ENCODE results near the gene ALOX12B.
"Not testable (repeated sequence)": the region's sequence is repeated elsewhere in the genome, so short reads cannot be mapped to it uniquely, and the experiment has no call there.

ALOX12B gene

DNA sequence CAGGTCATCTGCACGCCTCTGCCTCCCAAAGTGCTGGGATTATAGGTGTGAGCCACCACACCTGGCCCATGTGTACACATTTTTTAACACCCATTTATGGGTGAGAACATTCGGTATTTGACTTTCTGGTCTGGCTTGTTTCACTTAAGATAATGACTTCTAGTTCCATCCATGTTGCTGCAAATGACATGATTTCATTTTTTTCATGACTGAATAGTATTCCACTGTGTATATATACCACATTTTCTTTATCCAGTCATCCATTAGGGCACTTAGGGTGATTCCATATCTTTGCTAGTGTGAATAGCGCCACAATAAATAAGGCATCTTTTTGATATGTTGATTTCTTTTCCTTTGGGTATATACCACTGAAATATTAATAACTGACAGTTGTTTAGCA, 5.6 kb downstream of the ALOX12B start:
- DNase-seq = no peak

DNA sequence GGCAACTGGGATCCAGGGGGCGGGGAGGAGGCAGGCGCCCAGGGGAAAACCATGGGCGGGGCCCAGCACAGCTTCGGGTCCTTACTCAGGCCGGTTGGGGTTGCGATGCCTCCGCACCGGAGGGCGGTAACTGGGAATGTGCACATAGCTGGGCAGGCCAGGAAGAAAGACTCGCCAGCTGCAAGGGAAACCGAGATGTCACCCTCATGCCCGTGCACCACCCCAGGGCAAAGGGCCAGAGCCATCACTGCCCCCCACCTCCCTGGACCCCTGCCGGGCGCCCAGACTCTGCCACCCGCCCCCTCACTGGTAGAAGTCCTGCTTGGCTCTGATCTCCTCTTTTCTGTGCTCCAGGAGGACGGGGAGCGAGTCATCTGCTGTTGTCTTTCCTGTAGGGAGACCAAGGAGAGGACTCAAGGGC, 6.7 kb downstream of the ALOX12B start:
- no peak for DNase-seq

DNA sequence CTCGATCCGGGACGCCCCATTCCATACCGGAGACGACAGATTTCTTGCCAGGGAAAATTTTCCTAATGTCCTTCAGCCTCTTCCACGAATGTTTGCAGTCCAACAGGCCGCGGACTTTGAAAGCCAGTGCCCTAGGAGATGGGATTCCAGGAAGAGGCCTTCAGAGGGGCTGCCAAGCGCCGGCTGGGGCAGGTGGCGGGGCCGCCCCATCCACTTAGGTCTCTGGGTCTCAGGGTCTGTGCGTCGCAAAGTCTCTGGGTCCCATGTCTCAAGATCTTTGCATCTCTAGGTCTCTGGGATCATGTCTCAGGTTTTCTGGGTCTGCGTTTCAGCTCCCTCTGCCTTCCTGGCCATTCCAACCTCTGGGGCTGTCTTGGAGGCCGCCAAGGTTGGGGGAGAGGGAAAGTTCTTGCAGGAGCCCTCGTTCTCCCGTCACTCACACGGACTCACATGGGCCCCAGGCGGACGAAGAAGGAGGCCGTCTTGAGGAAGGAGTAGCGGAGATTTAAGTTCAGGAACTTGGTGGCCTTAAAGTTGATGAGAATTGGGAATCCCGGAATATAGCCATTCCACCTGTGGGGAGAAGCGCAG, 7.2 kb downstream of the ALOX12B start:
- DNase-seq = no peak

DNA sequence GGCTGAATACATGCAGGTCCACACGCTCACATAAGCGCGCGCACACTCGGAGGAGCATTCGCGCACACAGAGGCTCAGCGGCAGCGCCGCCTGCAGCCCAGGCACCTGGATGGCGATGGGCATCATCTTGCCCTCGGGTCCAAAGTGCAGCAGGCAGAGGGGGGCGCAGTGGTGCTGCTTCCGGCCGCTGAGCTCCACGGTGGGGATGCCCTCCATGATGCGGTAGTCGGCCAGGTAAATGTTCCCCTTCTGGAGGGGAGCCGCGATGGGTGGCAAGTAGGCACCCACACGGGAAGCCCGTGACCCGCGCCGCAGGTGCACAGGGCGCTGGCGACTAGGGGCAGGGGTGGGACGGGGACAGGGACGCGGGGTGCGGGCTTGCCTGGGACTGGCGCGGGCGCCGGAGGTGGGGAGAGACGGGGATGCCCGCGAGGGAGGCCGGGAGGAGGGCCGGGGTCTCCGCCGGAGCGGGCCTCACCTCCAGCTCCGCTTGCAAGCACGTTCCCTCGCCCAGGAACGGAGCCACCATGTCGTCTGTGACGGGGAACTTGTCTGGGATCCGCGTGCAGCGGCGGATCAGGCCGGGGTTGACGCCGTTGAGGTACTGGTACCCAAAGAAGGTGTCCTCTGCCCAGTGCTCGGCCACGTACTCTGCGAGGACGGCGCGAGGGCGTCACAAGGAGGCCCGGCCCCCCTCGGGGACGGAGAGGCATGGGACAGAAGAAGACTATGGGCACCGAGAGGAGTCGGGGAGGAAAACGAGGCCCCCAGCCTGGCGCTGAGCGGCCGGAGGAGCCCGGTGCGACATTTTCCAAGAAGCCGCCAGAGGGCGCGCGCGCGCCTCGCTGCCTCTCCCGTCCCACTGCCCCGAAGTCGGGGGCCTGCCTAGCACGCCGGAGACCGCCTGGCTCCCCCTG, 8.0 kb downstream of the ALOX12B start:
- DNase-seq = peak; percentile 80

DNA sequence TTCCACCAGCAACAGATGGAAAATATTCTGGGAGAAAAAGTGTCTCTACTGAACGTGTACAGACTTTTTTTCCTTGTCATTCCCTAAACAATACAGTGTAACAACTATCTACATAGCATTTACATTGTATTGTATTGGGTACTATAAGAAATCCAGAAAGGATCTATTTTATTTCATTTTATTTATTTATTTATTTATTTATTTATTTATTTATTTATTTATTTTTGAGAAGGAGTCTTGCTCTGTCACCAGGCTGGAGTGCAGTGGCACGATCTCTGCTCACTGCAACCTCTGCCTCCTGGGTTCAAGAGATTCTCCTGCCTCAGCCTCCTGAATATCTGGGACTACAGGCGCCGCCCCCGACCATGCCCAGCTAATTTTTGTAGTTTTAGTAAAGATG, 9.6 kb downstream of the ALOX12B start:
- not testable (repeated sequence) for DNase-seq

DNA sequence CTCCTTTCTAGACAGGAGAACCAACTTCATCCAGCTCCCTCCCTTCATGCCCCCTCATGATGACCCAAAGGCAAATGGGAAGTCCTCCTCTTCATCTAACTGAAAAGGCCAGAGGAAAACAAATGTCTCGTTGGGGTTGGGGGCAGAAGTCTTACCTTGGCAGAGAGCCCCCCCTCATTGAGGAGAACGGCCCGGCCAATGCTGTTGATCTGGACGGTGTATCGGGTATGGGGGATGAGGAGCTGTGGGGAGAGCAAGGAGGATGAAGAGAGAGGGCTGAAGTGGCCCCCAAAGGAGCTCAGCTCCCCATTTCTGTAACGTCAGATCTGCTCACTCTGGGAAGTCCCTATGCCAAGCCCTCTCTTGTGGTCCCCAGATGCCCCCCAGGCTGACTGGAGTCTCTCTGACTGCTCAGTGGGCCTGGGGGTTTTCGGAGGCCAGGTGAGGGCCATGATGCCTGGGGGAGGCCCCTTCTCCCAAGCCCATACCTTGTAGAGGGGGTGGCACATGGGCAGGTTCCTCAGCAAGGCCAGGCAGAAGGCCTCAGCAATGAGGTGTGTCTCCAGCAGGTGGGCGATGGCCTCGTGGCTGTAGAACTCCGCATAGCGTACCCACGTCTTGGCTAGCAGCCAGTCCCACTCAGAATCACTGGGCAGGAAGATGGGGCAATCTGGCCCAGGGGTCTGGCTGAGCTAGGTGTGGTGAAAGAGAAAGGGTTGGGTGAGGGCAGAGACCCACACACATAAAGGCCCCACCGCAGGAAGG, 10.8 kb downstream of the ALOX12B start:
- DNase-seq = no peak

DNA sequence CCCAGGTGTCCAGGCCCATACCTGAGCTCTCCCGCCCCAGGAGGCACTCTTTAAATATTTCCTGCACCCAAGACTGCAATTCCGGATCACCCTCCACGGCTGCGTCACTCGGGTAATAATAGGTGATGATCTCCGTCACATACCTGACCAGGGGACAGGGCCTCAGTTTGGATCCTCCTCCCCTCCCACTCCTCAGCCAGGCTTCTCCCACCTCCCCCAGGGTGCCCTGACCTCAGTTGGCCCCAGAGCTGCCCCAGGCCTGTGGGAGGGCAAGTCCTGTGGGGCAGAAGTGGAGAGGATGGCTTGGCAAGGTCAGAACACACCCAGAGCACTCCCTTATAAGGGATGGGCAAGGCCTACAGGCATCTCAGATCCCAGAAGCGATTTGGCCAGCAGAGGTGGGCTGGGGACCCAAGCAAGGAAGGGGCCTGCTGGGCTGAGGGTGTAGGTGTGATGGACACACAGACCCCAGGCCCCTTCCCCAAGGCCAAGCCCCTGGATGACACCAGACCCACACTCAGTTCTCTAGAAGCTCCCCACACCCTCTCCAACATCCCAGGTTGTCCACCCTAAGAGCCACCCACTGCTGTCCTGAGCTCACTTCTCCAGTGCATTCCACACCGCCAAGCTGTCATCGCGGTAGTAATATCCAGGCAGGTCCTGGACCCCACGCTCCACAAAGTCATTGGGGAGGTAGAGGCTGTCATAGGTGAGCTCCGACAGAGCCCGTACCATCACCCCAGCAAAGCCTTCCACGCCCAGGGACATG, 11.8 kb downstream of the ALOX12B start:
- DNase-seq = no peak

DNA sequence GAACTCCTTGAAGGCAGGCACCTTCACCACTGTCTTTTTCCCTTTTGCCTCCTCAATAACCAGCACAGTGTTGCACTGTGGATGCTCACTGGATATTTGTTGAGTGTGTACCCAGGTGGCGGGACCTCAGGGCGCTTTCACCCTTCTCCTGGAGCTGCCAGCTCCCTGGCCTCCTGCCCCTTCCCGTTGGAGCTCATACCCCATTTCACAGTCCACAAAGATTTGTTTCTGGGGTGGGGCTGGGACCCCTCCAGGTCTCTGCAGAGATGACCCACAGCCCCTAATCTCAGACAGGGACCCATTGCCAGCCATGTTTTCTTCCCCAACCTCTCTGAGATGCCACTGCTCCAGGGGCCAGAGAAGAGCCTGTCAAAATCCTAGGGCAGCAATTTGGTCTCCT, 12.4 kb downstream of the ALOX12B start:
- DNase-seq = no peak

DNA sequence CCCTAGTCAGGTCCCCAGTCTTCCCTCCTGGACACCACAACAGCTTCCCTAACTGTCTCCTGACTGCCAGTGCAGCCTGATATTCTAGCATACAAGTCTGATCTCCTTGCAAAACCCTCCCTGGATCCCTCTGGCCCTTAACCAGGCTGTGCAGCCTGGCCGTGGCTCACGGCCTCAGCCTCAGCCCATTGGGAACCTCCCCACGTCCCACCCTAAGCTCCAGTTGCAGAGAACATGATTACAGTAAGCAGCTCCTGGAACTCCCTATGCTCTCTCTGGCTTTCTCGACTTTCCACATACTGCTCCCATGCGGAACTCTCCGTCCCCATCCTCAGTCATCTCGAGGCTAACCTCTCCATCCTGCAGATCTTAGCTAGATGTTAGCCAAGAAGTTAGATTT, 13.0 kb downstream of the ALOX12B start:
- no peak for DNase-seq

DNA sequence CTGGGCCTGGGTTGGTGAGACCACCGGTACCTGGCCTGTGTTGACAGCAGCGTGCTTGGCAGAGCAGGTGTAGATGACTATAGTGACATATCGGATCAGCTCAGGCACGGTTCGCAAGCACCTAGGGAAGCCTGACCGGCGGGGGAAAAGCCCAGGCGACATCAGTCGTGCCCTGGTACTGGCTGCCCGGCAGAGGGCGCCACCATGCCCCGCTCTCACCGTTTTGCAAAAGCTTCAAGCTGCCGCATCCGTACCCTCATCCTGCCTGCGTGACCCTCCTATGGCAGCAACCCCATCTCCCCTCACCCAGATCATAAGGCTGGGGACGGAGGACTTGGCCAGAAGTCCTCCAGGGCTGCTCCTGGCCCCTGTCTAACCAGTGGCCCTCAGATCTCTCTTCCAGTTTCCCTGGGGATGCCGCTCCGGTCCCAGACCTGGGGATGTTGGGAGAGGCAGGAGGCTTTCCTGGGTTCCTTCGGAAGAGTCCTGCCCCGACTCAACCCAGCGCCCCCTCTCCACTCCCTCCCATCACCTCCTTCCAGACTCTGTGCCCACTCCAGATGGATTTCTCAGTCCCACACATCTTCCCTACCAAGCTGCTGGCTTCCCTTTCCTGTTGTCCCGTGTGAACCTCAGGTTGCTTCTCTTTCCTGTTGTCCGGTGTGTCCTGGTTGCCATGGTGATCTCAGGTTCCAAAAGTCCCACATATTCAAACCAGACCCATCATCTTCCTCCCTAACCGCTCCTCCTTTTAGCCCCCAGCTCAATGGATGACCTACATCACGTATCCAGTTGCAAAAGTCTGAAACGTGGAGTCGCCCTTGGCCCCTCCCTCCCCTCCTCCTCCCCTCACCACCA, 13.7 kb downstream of the ALOX12B start:
- DNase-seq = peak; percentile 87

DNA sequence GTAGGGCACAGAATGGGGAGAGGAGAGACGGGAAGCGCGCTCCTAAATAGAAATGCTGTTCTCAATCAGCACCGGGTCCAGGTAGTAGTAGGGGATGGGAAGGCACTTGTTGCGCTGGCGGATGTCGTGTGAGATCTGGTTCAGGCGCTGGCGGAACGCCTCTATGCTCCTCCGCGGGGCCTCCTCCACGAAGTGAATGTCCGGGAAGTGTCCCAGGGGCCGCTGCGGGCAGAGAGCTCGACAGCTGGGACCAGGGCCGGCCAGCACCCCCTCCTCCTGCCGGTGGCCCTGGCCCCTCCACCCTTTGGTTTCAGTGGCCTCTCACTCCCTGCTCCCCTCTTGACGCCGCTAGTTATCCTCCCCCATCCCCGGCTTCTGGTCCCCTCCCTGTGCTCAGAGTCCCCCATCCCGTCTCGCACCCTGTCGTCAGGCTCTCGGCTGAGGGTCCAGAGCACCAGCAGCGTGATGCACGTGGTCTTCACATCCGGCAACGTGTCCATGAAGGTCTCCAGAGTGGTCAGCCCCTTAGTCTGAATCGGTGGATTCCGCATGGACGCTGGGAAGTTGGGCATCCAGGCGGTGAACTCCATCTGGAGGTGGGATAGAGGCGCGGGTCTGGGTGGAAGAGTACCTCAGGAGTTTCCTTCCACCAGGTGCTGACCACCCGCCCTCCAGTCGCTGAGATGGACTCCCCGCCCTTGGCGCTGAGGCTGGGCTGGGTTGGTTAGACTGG, 14.6 kb downstream of the ALOX12B start:
- peak; percentile 38 for DNase-seq

DNA sequence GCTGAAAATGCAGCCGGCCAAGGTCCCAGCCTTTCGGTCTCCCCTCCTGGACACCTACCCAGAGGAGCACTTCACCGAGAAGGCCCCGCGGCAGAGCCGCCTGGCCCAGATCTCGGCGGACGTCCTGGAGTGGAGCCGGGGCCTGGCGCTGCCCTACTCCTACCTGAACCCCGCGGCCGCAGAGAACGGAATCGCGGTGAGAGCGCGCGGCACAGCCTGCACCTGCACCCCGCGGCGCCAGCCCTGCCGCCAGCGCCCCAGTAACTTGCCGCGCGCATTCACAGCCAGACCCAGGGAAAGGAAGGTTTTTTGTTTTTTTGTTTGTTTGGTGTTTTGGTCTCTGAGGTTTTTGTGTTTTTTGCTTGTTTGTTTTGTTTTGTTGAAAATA, 15.2 kb downstream of the ALOX12B start:
- no peak for DNase-seq

DNA sequence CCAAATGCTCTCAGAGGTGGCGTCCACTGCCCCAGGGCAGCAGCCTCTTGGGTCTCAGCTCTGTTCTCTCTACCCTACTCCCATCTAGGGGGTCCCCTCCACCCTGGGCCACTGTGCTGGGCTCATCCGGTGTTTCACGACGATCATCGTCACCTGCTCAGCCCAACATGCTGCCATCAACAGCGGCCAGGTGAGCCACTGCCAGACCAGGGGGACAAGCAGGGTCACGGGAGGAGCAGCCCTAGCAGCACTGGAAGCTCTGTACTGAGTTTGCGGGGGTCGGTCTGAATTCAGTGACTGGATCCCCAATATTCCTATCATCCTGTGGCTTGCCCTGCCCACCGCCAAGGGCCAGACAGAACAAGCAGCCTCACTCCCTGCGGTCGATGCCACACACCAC, 16.0 kb downstream of the ALOX12B start:
- DNase-seq = no peak

DNA sequence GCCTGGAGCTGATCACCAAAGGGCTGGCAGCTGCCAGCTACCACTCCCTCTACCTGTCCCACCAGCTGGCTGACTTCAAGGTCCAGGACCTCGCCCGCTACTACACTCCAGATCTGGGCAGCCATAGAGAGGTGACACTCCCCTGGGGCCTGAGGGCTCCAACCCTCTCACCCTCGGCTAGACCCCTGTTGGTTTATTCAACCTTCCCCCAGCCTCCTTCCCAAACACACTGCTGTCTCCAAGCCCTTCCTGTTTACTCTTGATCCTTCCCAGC, 18.0 kb downstream of the ALOX12B start:
- DNase-seq = no peak

DNA sequence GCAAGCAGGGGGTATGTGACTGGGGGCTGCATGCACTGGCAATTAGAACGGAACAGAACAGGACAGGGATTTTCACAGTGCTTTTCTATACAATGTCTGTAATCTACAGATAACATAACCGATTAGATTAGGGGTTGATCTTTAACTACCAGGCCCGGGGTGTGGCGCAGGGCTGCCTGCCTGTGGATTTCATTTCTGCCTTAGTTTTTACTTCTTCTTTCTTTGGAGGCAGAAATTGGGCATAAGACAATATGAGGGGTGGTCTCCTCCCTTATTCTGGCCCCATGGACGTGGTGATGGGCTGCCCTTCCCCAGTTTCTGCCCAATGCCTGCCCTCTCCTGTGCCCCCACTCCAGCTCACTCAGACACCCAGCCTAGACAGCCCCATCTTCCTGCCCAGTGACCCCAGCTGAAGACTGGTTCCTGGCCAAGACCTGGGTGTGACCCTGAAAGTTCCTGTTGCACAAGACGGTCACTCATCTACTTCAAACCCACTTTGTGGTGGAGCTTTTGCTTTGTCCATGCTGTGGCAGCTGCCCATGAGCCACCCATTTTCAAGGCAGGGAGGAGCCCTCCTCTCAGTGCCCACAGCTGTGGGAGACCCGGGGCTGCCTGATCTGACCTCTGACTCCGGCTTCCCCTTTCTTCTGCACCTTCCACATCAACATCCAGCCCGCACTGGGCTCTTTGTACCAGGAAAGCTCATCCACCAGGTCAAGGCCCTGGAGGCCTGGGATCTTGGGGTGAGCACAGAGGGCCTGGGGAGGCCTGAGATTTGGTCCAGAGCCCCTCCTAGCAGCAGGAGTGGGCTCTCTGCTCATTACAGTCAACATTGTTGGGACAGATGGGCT, 18.6 kb downstream of the ALOX12B start:
- no peak for DNase-seq

DNA sequence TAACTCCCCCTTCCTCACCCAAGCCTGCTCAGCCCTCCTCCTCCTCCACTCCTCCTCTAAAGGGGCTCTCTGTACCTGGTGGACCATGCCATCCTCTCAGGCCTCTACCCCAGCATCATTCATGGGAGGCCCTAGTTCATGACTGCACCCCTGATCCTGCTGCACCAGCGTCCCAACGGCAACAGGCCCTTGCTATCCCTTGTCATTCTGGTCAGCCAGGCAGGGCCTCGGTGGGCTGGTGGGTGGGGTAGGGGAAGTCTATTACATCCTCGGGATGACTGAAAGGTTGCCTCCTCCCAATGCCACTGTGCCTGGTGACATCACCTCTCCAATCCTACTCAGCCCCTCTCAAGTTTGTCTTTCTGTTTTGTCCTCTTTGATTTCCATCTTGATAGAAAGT, 19.7 kb downstream of the ALOX12B start:
- no peak for DNase-seq

DNA sequence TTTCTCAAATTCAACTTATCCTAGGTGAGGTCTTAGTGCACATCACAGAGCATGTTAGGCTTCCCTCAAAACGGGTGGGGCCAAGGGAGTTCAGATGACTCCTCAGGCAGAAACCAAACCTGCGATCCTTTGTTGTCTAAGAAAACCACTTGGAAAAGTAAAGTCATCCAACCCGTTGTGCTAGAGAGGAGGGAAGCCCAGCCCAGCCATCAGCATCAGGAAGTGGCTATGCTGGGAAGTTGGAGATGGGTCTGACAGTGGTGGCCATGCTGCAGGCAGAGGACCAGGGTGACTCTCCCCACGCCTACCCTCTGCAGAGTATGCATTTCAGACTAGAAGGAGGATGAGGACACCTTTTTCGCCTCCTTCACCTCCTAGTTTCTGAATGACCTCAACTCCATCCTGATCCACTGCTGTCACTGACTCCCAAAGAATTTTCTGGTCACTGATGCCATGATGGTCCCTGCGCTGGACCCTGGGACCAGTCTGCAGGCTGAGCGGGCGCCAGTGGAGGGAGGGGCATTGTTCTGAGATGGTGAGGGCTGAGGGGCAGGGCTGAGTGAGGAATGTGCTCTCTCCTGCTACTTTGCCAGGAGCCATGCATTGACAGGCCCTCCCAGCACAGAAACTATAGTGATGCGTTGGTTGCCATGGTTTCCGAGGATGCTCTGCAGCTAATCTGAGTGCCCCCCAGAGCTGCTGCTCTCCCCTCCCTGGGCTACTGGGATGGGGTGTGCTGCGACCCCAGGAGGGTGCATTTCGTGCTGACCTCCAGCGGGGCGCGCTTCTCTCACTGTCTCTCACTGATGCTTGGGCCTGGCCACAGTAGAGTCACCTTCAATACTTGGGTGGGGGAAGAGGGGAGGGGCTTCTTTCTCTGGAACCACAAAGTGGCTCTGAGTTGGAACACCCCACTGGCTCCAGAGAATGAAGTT, 20.4 kb downstream of the ALOX12B start:
- DNase-seq = no peak

DNA sequence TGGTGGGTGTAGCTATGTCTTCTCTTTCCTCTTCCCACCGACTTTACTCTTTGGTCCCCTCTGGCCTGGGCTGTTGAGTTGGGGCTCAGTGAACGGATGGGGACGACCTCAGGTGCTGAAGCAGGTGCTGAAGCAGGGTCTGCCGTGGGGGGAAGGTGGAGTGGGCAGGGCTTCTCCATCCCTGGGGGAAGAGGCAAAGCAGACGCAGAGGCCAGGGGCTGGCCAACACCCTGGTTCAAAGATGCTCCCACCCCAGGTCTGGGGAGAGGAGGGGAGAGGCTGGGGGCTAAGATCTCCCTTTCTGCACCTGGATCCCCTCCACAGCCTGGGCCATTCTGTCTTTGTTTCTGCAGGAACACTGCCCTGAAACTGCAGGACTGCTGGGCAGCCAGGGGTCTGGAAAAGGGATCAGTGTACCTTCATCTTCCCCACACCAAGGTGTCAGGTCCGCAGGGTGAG, 22.9 kb downstream of the ALOX12B start:
- DNase-seq = no peak

Measured in activated naive CD4-positive, alpha-beta T cell treated with Interleukin-2 at 50 U/mL for 16 hours (primary cell).